GM21515 (cell line): Measurements from ENCODE around the gene POFUT2.

ENCODE experiments used
- ATAC-seq: cut with Tn5 transposase; IDR thresholded peaks from one replicate; pipeline ENCODE4 v1.9.1; 2021; ENCODE audit not compliant: unreplicated experiment

Gene POFUT2

GRCh38 chr21:45287438-45288391, at the start of gene POFUT2:
Gene POFUT2, minus strand, starts transcription at chr21:45287895. Its CDS starts 24 bp downstream, at chr21:45287871.
- peak; percentile 67 for ATAC-seq

- ATAC-seq = no peak
Observed at GRCh38 chr21:45336870-45337269, 49.2 kb upstream of the POFUT2 start.

- ATAC-seq = no peak
Observed at GRCh38 chr21:45336535-45336810, 48.8 kb upstream of the POFUT2 start.

- no peak for ATAC-seq
Observed at GRCh38 chr21:45335761-45336534, 48.3 kb upstream of the POFUT2 start.

- no peak for ATAC-seq
Observed at GRCh38 chr21:45335151-45335760, 47.6 kb upstream of the POFUT2 start.

GRCh38 chr21:45334591-45335081, 46.9 kb upstream of the POFUT2 start:
- ATAC-seq = no peak

GRCh38 chr21:45334134-45334533, 46.4 kb upstream of the POFUT2 start:
- no peak for ATAC-seq

- ATAC-seq = no peak
Observed at GRCh38 chr21:45333583-45334121, 46.0 kb upstream of the POFUT2 start.

GRCh38 chr21:45332981-45333582, 45.4 kb upstream of the POFUT2 start:
- no peak for ATAC-seq

GRCh38 chr21:45332415-45332814, 44.7 kb upstream of the POFUT2 start:
- ATAC-seq = no peak

GRCh38 chr21:45331531-45332147, 43.9 kb upstream of the POFUT2 start:
- ATAC-seq = no peak

- ATAC-seq = no peak
Observed at GRCh38 chr21:45330851-45331261, 43.2 kb upstream of the POFUT2 start.

- no peak for ATAC-seq
Observed at GRCh38 chr21:45330075-45330781, 42.5 kb upstream of the POFUT2 start.

- no peak for ATAC-seq
Observed at GRCh38 chr21:45329261-45330074, 41.8 kb upstream of the POFUT2 start.

- ATAC-seq = no peak
Observed at GRCh38 chr21:45328198-45329091, 40.8 kb upstream of the POFUT2 start.

- ATAC-seq = no peak
Observed at GRCh38 chr21:45327441-45328197, 39.9 kb upstream of the POFUT2 start.

- no peak for ATAC-seq
Observed at GRCh38 chr21:45326891-45327440, 39.3 kb upstream of the POFUT2 start.
